Osteocyte (in vitro differentiated cells): Measurements from ENCODE around the gene ARHGAP42. TPM values are rescaled to one million over a fixed set of nuclear protein-coding genes. Genes with fewer than 3 reads are reported as not detected.

Experiments used
- DNase-seq: peaks from one replicate; pipeline ENCODE4 v3.0.0; 2021; ENCODE audit warnings: mixed read lengths; ENCODE audit not compliant: unreplicated experiment; ENCODE audit errors: extremely low spot score
- H3K27ac Mint-ChIP-seq: one replicate; pipeline ENCODE4 v1.8.0; 2021; ENCODE audit warnings: mild to moderate bottlenecking, mixed read lengths; ENCODE audit not compliant: unreplicated experiment
- H3K27me3 Mint-ChIP-seq: one replicate; pipeline ENCODE4 v1.8.0; 2021; ENCODE audit warnings: mixed read lengths; ENCODE audit not compliant: unreplicated experiment
- H3K36me3 Mint-ChIP-seq: one replicate; pipeline ENCODE4 v1.8.0; 2021; ENCODE audit warnings: mixed read lengths; ENCODE audit not compliant: unreplicated experiment
- H3K4me1 Mint-ChIP-seq: one replicate; pipeline ENCODE4 v1.8.0; 2021; ENCODE audit warnings: mixed read lengths; ENCODE audit not compliant: unreplicated experiment
- H3K4me3 Mint-ChIP-seq: one replicate; pipeline ENCODE4 v1.8.0; 2021; ENCODE audit warnings: mild to moderate bottlenecking, moderate library complexity, mixed read lengths; ENCODE audit not compliant: unreplicated experiment
- H3K9me3 Mint-ChIP-seq: one replicate; pipeline ENCODE4 v1.8.0; 2021; ENCODE audit warnings: mixed read lengths; ENCODE audit not compliant: unreplicated experiment
- CTCF ChIP-seq: fragments of 200-600 bp; sonication (generic); IDR thresholded peaks from 2 replicates; pipeline ENCODE4 v1.5.0; 2021; ENCODE audit warnings: antibody characterized with exemption, mild to moderate bottlenecking, moderate library complexity
- long read RNA-seq: library from polyadenylated mRNA; unstranded; transcript quantifications from one replicate; pipeline ENCODE4 v2.0.0, GENCODE V29; 2021
- total RNA-seq: library from RNA; stranded (reverse); gene quantifications from 2 replicates; pipeline ENCODE4 v1.2.1, GENCODE V29; 2021

Gene ARHGAP42
- 12.7 and 14.2 TPM in 2 replicates for total RNA-seq
- long read RNA-seq, partial matches to known transcripts = 2 of 7 reads
- long read RNA-seq, other reads (novel, unspliced or antisense) = 3 of 7 reads

GRCh38 chr11:100687054-100687629 lies at the start of gene ARHGAP42:
ARHGAP42 (plus strand) TSS chr11:100687288; CDS start chr11:100687679, 391 bp downstream.
- DNase-seq = peak; percentile 85
- Mint-ChIP-seq H3K4me1 (peaks cover 42% of the 10 kb centered on the region), H3K27ac (peak within 1 kb of the TSS; percentile 90), H3K4me3 (peak within 1 kb of the TSS; percentile 97), H3K27me3 (no peaks in the 10 kb centered on the region), H3K36me3 (no peaks in the 10 kb centered on the region), H3K9me3 (no peaks in the 10 kb centered on the region)
- TF ChIP-seq CTCF = no peak

- TF ChIP-seq CTCF = no peak
- no peaks in the 10 kb centered on the region for H3K27me3 Mint-ChIP-seq
- no peak for DNase-seq
- no peak overlapping the region for H3K27ac Mint-ChIP-seq
- H3K36me3 Mint-ChIP-seq = no peaks in the 10 kb centered on the region
- H3K9me3 Mint-ChIP-seq = no peaks in the 10 kb centered on the region
- no peak overlapping the region for H3K4me3 Mint-ChIP-seq
- H3K4me1 Mint-ChIP-seq = peaks cover 35% of the 10 kb centered on the region
These were observed 49.4 kb upstream of the ARHGAP42 start for GRCh38 chr11:100637706-100638105.

- no peaks in the 10 kb centered on the region for H3K27me3 Mint-ChIP-seq
- H3K27ac Mint-ChIP-seq = peak overlapping the region; percentile 75
- no peaks in the 10 kb centered on the region for H3K36me3 Mint-ChIP-seq
- peaks cover 31% of the 10 kb centered on the region for H3K4me1 Mint-ChIP-seq
- no peak overlapping the region for H3K4me3 Mint-ChIP-seq
- no peaks in the 10 kb centered on the region for H3K9me3 Mint-ChIP-seq
- no peak for DNase-seq
- no peak for TF ChIP-seq CTCF
These were observed 48.4 kb upstream of the ARHGAP42 start for GRCh38 chr11:100638648-100639047.

- Mint-ChIP-seq H3K4me1 (peaks cover 31% of the 10 kb centered on the region), H3K36me3 (no peaks in the 10 kb centered on the region), H3K4me3 (peak overlapping the region; percentile 37), H3K27ac (peak overlapping the region; percentile 75), H3K27me3 (no peaks in the 10 kb centered on the region), H3K9me3 (no peaks in the 10 kb centered on the region)
- no peak for DNase-seq
- no peak for TF ChIP-seq CTCF
These were observed 47.9 kb upstream of the ARHGAP42 start for GRCh38 chr11:100639140-100639539.

GRCh38 chr11:100640071-100640470 lies 47.0 kb upstream of the ARHGAP42 start:
- DNase-seq = no peak
- Mint-ChIP-seq H3K4me3 (no peak overlapping the region), H3K9me3 (no peaks in the 10 kb centered on the region), H3K27me3 (peaks cover 5% of the 10 kb centered on the region), H3K36me3 (no peaks in the 10 kb centered on the region), H3K27ac (peak overlapping the region; percentile 39), H3K4me1 (peaks cover 35% of the 10 kb centered on the region)
- no peak for TF ChIP-seq CTCF
